H1 (cell line): Measurements from ENCODE around the gene RPL31. TPM values are rescaled to one million over a fixed set of nuclear protein-coding genes. Genes with fewer than 3 reads are reported as not detected.

Source experiments
- CTCF ChIA-PET: fragments of 300-600 bp; sonication (Branson Sonifier 250); formaldehyde crosslinking; loops from one replicate; lab custom pipeline; 2021; ENCODE audit not compliant: partially characterized antibody; lab: Charles Lee
- POLR2A ChIA-PET: fragments of 300-600 bp; sonication (Branson Sonifier 250); formaldehyde crosslinking; loops from one replicate; lab custom pipeline; 2021; ENCODE audit warnings: inconsistent platforms; ENCODE audit not compliant: partially characterized antibody; lab: Charles Lee
- DNase-seq, 2 experiments: peaks; one replicate each; pipeline versions ENCODE4 v3.0.0 to v3.0.0-alpha.2; 2010 to 2022; ENCODE audit warnings: low spot score in 2 of 2, low read depth in 1 of 2, mixed read lengths in 1 of 2
- FAIRE-seq: peaks from 2 replicates; lab custom pipeline; 2011; peaks lifted over from hg19 to GRCh38; lab: Jason Lieb, UNC
- H2AFZ ChIP-seq: 2 replicates; pipeline ENCODE4 v1.8.1; 2012; ENCODE audit warnings: low read length, inconsistent platforms
- H2AK5ac ChIP-seq: 2 replicates; pipeline ENCODE4 v1.6.1; 2013; ENCODE audit warnings: low read depth, low read length
- H2BK120ac ChIP-seq: replicated peaks from 2 replicates; pipeline ENCODE3; 2013; ENCODE audit warnings: low read depth, low read length, inconsistent platforms
- H2BK12ac ChIP-seq: 2 replicates; pipeline ENCODE4 v1.6.1; 2013; ENCODE audit warnings: low read depth, low read length
- H2BK15ac ChIP-seq: 2 replicates; pipeline ENCODE4 v1.6.1; 2013; ENCODE audit warnings: low read length
- H2BK20ac ChIP-seq: 2 replicates; pipeline ENCODE4 v1.6.1; 2013; ENCODE audit warnings: low read length
- H2BK5ac ChIP-seq: 2 replicates; pipeline ENCODE4 v1.6.1; 2013; ENCODE audit warnings: low read depth, low read length
- H3K14ac ChIP-seq: 2 replicates; pipeline ENCODE4 v1.6.1; 2013; ENCODE audit warnings: inconsistent platforms; ENCODE audit not compliant: insufficient read length
- H3K18ac ChIP-seq: 2 replicates; pipeline ENCODE4 v1.6.1; 2013; ENCODE audit warnings: low read length; ENCODE audit errors: extremely low read depth
- H3K23ac ChIP-seq: 2 replicates; pipeline ENCODE4 v1.6.1; 2013; ENCODE audit warnings: inconsistent platforms; ENCODE audit not compliant: insufficient read length
- H3K23me2 ChIP-seq: 2 replicates; pipeline ENCODE4 v1.6.1; 2013; ENCODE audit warnings: low read depth, low read length
- H3K27ac ChIP-seq: 2 replicates; pipeline ENCODE4 v1.6.1; 2011; ENCODE audit warnings: low read depth, low read length, inconsistent platforms
- H3K27me3 ChIP-seq, 4 experiments: replicated peaks in 1 of 4; 1 replicate in 1 of 4; 2 replicates in 3 of 4; pipeline versions ENCODE4 v1.6.1 to v1.8.1; 2011 to 2013; ENCODE audit warnings: low read length in 3 of 4, mild to moderate bottlenecking in 3 of 4, inconsistent platforms in 2 of 4, mixed read lengths in 2 of 4, moderate library complexity in 1 of 4; ENCODE audit not compliant: control insufficient read depth in 3 of 4, insufficient read depth in 3 of 4; ENCODE audit errors: extremely low read depth in 1 of 4
- H3K36me3 ChIP-seq, 4 experiments: 2 replicates each; pipeline versions ENCODE4 v1.6.1 to v1.8.1; 2011 to 2013; ENCODE audit warnings: mild to moderate bottlenecking in 4 of 4, low read length in 3 of 4, moderate library complexity in 2 of 4, control low read depth in 1 of 4, inconsistent platforms in 1 of 4; ENCODE audit not compliant: insufficient read depth in 4 of 4, control insufficient read depth in 2 of 4
- H3K4ac ChIP-seq: replicated peaks from 2 replicates; pipeline ENCODE3; 2013; ENCODE audit warnings: low read length, low read depth, mixed read lengths, inconsistent platforms; ENCODE audit not compliant: insufficient read length
- H3K4me1 ChIP-seq, 4 experiments: replicated peaks in 1 of 4; 1 replicate in 1 of 4; 2 replicates in 3 of 4; pipeline versions ENCODE4 v1.6.1 to v1.8.1; 2011 to 2013; ENCODE audit warnings: low read length in 3 of 4, inconsistent platforms in 2 of 4, mixed read lengths in 1 of 4; ENCODE audit not compliant: insufficient read depth in 4 of 4, control insufficient read depth in 3 of 4
- H3K4me2 ChIP-seq, 2 experiments: 2 replicates each; pipeline versions ENCODE4 v1.6.1 to v1.8.1; 2011 to 2013; ENCODE audit warnings: low read depth in 2 of 2, low read length in 2 of 2, control low read depth in 1 of 2, inconsistent platforms in 1 of 2, mild to moderate bottlenecking in 1 of 2; ENCODE audit not compliant: insufficient read depth in 1 of 2
- H3K4me3 ChIP-seq, 4 experiments: fragments of 200-600, 300-600 bp in 1 of 4; sonication (generic), shearing (Covaris generic), sonication (Bioruptor Twin) in 1 of 4; 2 replicates each; pipeline versions ENCODE4 v1.5.1 to v1.8.1; 2011 to 2016; ENCODE audit warnings: low read length in 4 of 4, low read depth in 3 of 4, control low read depth in 2 of 4, inconsistent platforms in 2 of 4, mild to moderate bottlenecking in 2 of 4, mixed read lengths in 1 of 4, moderate library complexity in 1 of 4; ENCODE audit not compliant: insufficient read depth in 2 of 4; ENCODE audit errors: extremely low read depth in 1 of 4
- H3K56ac ChIP-seq: replicated peaks from 2 replicates; pipeline ENCODE3; 2013; ENCODE audit warnings: low read depth, mild to moderate bottlenecking, mixed read lengths, low read length, inconsistent platforms; ENCODE audit not compliant: insufficient read length
- H3K79me1 ChIP-seq: 2 replicates; pipeline ENCODE4 v1.6.1; 2013; ENCODE audit warnings: low read depth, low read length, control low read depth
- H3K79me2 ChIP-seq, 2 experiments: 2 replicates each; pipeline versions ENCODE4 v1.6.1 to v1.8.1; 2012 to 2013; ENCODE audit warnings: low read length in 2 of 2, mild to moderate bottlenecking in 2 of 2, inconsistent platforms in 1 of 2; ENCODE audit not compliant: insufficient read depth in 2 of 2, control insufficient read depth in 1 of 2
- H3K9ac ChIP-seq, 4 experiments: replicated peaks in 1 of 4; 1 replicate in 1 of 4; 2 replicates in 3 of 4; pipeline versions ENCODE4 v1.6.1 to v1.8.1; 2011 to 2013; ENCODE audit warnings: low read depth in 3 of 4, low read length in 3 of 4, control low read depth in 2 of 4, mild to moderate bottlenecking in 2 of 4, moderate library complexity in 2 of 4, inconsistent platforms in 1 of 4; ENCODE audit errors: extremely low read depth in 1 of 4
- H3K9me3 ChIP-seq, 2 experiments: 2 replicates each; pipeline versions ENCODE4 v1.6.1 to v1.8.1; 2012 to 2013; ENCODE audit warnings: mild to moderate bottlenecking in 2 of 2, moderate library complexity in 2 of 2, control low read depth in 1 of 2, inconsistent platforms in 1 of 2, low read depth in 1 of 2, low read length in 1 of 2, mixed read lengths in 1 of 2; ENCODE audit not compliant: insufficient read depth in 2 of 2
- H4K20me1 ChIP-seq, 2 experiments: replicated peaks in 1 of 2; 2 replicates each; pipeline versions ENCODE3 to v1.8.1; 2011 to 2013; ENCODE audit warnings: inconsistent platforms in 2 of 2, low read length in 2 of 2, mild to moderate bottlenecking in 1 of 2; ENCODE audit not compliant: insufficient read depth in 2 of 2, control insufficient read depth in 1 of 2
- H4K5ac ChIP-seq: 2 replicates; pipeline ENCODE4 v1.6.1; 2013; ENCODE audit warnings: low read length, low read depth, mixed read lengths, inconsistent platforms; ENCODE audit not compliant: insufficient read length
- H4K8ac ChIP-seq: 2 replicates; pipeline ENCODE4 v1.8.0; 2013; ENCODE audit warnings: mild to moderate bottlenecking, moderate library complexity, low read length, inconsistent platforms; ENCODE audit not compliant: insufficient read depth; ENCODE audit errors: extremely low read depth
- H4K91ac ChIP-seq: replicated peaks from 2 replicates; pipeline ENCODE3; 2013; ENCODE audit warnings: low read length, mixed read lengths, inconsistent platforms; ENCODE audit not compliant: insufficient read length
- HDAC6 ChIP-seq: IDR thresholded peaks from one replicate; pipeline ENCODE4 v1.7.1; 2012; ENCODE audit warnings: low read depth, mild to moderate bottlenecking, inconsistent platforms, low read length, moderate library complexity
- KDM4A ChIP-seq: IDR thresholded peaks from one replicate; pipeline ENCODE4 v1.7.1; 2012; ENCODE audit warnings: low read depth, mild to moderate bottlenecking, moderate library complexity, low read length, inconsistent platforms; ENCODE audit not compliant: severe bottlenecking
- SIN3A ChIP-seq, 2 experiments: IDR thresholded peaks in 1 of 2; conservative IDR thresholded peaks in 1 of 2; 2 replicates each; pipeline ENCODE4 v1.6.1; 2011 to 2012; ENCODE audit warnings: low read length in 2 of 2, improper control_type of control experiment in 1 of 2, low read depth in 1 of 2, mild to moderate bottlenecking in 1 of 2
- SP1 ChIP-seq: IDR thresholded peaks from 2 replicates; pipeline ENCODE4 v1.6.1; 2011; ENCODE audit warnings: low read depth, low read length
- WGBS, 2 experiments: shearing (Covaris generic) in 1 of 2; methylation state at CpG; one replicate each; pipeline versions ENCODE4 v1.1.6 to v1.1.7; 2013 to 2015; ENCODE audit warnings: low lambda C conversion rate in 2 of 2, mixed read lengths in 2 of 2, inconsistent platforms in 1 of 2, low coverage in 1 of 2, missing lambda C conversion rate in 1 of 2; ENCODE audit not compliant: insufficient replicate concordance in 2 of 2, insufficient coverage in 1 of 2, insufficient read length in 1 of 2; ENCODE audit errors: extremely low coverage in 1 of 2, missing lambda C conversion rate in 1 of 2; 5-methylcytosine and 5-hydroxymethylcytosine counted together
- polyA plus RNA-seq, 7 experiments: library from polyadenylated mRNA; depleted of rRNA in 3 of 7; stranded (reverse) in 5 of 7; unstranded in 2 of 7; fragments of >200 nt in 5 of 7; fragments of 200-250 nt in 2 of 7; gene quantifications; 1 replicate in 5 of 7; 2 replicates in 1 of 7; 4 replicates in 1 of 7; pipeline versions ENCODE4 v1.2.1 to v1.2.3, GENCODE V29; 2011 to 2013; ENCODE audit warnings: missing spikeins in 2 of 7, mixed read lengths in 2 of 7
- total RNA-seq: library from RNA; stranded (reverse); fragmentation: NEBNext Ultra II Directional; extraction: Animal tissue kit (Norgen Biotek cat#: 25700); gene quantifications from 2 replicates; pipeline ENCODE4 v1.2.1, GENCODE V29; 2021
- TF ChIP-seq, protein P1 (sequence below): IDR thresholded peaks from 2 replicates; pipeline ENCODE4 v1.6.1; 2012; ENCODE audit warnings: inconsistent platforms

RPL31 gene
- total and polyA plus RNA-seq, 2 of the 8 experiments (the other 6 are each of a cell fraction or from before 2014, with no cell fraction given): 1,463 to 1,722 TPM

DNA sequence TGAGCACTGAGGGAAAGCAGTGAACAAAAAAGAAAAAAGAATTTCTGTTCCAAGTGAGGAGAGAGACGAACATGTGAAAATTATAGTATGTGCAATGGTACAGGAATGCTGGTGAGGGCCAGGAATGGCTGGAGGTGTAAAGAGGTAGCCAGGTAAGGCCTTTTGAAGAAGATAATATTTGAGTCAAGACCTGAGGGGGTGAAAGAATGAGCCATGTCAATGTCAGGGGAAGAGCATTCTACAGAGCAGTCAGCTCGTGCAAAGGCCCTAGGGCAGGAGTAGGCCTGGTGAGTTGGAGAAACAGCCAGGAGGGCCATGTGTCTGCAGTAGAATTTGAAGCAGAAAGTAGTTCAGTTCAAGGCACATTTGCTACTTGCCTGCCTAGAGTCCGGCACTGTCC is 12.4 kb upstream of the RPL31 start:
- POLR2A ChIA-PET: interaction anchor here (7.0 kb wide), 1 partner anchor 15 kb away, joined by 63 read pairs; the partner anchor contains the start of gene RPL31

More for the DNA sequence above, 12.4 kb upstream of the RPL31 start:
- no peak overlapping the region for H2BK5ac ChIP-seq
- no peak overlapping the region for H4K91ac ChIP-seq
- H2AK5ac ChIP-seq: no peak overlapping the region
- H3K56ac ChIP-seq: no peak overlapping the region
- no peak overlapping the region for H3K4me2 ChIP-seq
- no peaks in the 10 kb centered on the region for H3K79me1 ChIP-seq
- peaks cover 0 to 2% (median under 1%) of the 10 kb centered on the region in 4 experiments; a peak in 2 of 7 replicates for H3K4me1 ChIP-seq
- no peaks in the 10 kb centered on the region for H3K9me3 ChIP-seq
- H3K4me3 ChIP-seq: no peak overlapping the region
- H3K27ac ChIP-seq: no peak overlapping the region
- no peak overlapping the region for H2BK20ac ChIP-seq
- H3K4ac ChIP-seq: no peak overlapping the region
- no peaks in the 10 kb centered on the region for H3K36me3 ChIP-seq
- H2BK12ac ChIP-seq: no peak overlapping the region
- no peak overlapping the region for H4K5ac ChIP-seq
- H4K20me1 ChIP-seq: no peaks in the 10 kb centered on the region
- H2BK120ac ChIP-seq: no peak overlapping the region
- H3K27me3 ChIP-seq: no peaks in the 10 kb centered on the region
- WGBS, 2 experiments: 98% methylated on average over 3 of the region's 3 CpGs; no CpG with 5 or more reads in 1 of the 2 experiments
- no peak overlapping the region for H3K18ac ChIP-seq
- FAIRE-seq (no peak), DNase-seq (no peak)
- CTCF ChIA-PET: interaction anchor here (0.8 to 2.7 kb wide), 5 partner anchors 13 to 395 kb away, joined by 3 to 14 read pairs (median 4); no protein-coding TSS in a partner anchor
- H3K23me2 ChIP-seq: no peaks in the 10 kb centered on the region; the same call in 1 of the 2 replicates
- TF ChIP-seq KDM4A: no peak
- TF ChIP-seq SP1: no peak
- TF ChIP-seq, protein P1, sequence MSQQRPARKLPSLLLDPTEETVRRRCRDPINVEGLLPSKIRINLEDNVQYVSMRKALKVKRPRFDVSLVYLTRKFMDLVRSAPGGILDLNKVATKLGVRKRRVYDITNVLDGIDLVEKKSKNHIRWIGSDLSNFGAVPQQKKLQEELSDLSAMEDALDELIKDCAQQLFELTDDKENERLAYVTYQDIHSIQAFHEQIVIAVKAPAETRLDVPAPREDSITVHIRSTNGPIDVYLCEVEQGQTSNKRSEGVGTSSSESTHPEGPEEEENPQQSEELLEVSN: no peak
- TF ChIP-seq HDAC6: no peak
- TF ChIP-seq SIN3A (conservative IDR thresholded peaks at IDR 0.05 in 1 of 2, IDR thresholded peaks at IDR 0.05 in 1 of 2; ENCODE audit: low read depth in 1 of 2, low read length in 2 of 2): no peak
- no peak overlapping the region for H2BK15ac ChIP-seq
- H3K79me2 ChIP-seq: no peaks in the 10 kb centered on the region
- H4K8ac ChIP-seq: no peak overlapping the region
- no peak overlapping the region for H3K23ac ChIP-seq
- H3K14ac ChIP-seq: no peak overlapping the region
- no peak overlapping the region for H3K9ac ChIP-seq
- no peak overlapping the region for H2AFZ ChIP-seq
